H1 (cell line): ENCODE measurements around the gene CPM. TPM values are rescaled to one million over a fixed set of nuclear protein-coding genes. Genes with fewer than 3 reads are reported as not detected.

Experiments
- CTCF ChIA-PET: fragments of 300-600 bp; sonication (Branson Sonifier 250); formaldehyde crosslinking; loops from one replicate; lab custom pipeline; 2021; ENCODE audit not compliant: partially characterized antibody; lab: Charles Lee
- POLR2A ChIA-PET: fragments of 300-600 bp; sonication (Branson Sonifier 250); formaldehyde crosslinking; loops from one replicate; lab custom pipeline; 2021; ENCODE audit warnings: inconsistent platforms; ENCODE audit not compliant: partially characterized antibody; lab: Charles Lee
- DNase-seq, 2 experiments: peaks; one replicate each; pipeline versions ENCODE4 v3.0.0 to v3.0.0-alpha.2; 2010 to 2022; ENCODE audit warnings: low spot score in 2 of 2, low read depth in 1 of 2, mixed read lengths in 1 of 2
- FAIRE-seq: peaks from 2 replicates; lab custom pipeline; 2011; peaks lifted over from hg19 to GRCh38; lab: Jason Lieb, UNC
- H2AFZ ChIP-seq: 2 replicates; pipeline ENCODE4 v1.8.1; 2012; ENCODE audit warnings: low read length, inconsistent platforms
- H2AK5ac ChIP-seq: 2 replicates; pipeline ENCODE4 v1.6.1; 2013; ENCODE audit warnings: low read depth, low read length
- H2BK120ac ChIP-seq: replicated peaks from 2 replicates; pipeline ENCODE3; 2013; ENCODE audit warnings: low read depth, low read length, inconsistent platforms
- H2BK12ac ChIP-seq: 2 replicates; pipeline ENCODE4 v1.6.1; 2013; ENCODE audit warnings: low read depth, low read length
- H2BK15ac ChIP-seq: 2 replicates; pipeline ENCODE4 v1.6.1; 2013; ENCODE audit warnings: low read length
- H2BK20ac ChIP-seq: 2 replicates; pipeline ENCODE4 v1.6.1; 2013; ENCODE audit warnings: low read length
- H2BK5ac ChIP-seq: 2 replicates; pipeline ENCODE4 v1.6.1; 2013; ENCODE audit warnings: low read depth, low read length
- H3K14ac ChIP-seq: 2 replicates; pipeline ENCODE4 v1.6.1; 2013; ENCODE audit warnings: inconsistent platforms; ENCODE audit not compliant: insufficient read length
- H3K18ac ChIP-seq: 2 replicates; pipeline ENCODE4 v1.6.1; 2013; ENCODE audit warnings: low read length; ENCODE audit errors: extremely low read depth
- H3K23ac ChIP-seq: 2 replicates; pipeline ENCODE4 v1.6.1; 2013; ENCODE audit warnings: inconsistent platforms; ENCODE audit not compliant: insufficient read length
- H3K23me2 ChIP-seq: 2 replicates; pipeline ENCODE4 v1.6.1; 2013; ENCODE audit warnings: low read depth, low read length
- H3K27ac ChIP-seq: 2 replicates; pipeline ENCODE4 v1.6.1; 2011; ENCODE audit warnings: low read depth, low read length, inconsistent platforms
- H3K27me3 ChIP-seq, 4 experiments: replicated peaks in 1 of 4; 1 replicate in 1 of 4; 2 replicates in 3 of 4; pipeline versions ENCODE4 v1.6.1 to v1.8.1; 2011 to 2013; ENCODE audit warnings: low read length in 3 of 4, mild to moderate bottlenecking in 3 of 4, inconsistent platforms in 2 of 4, mixed read lengths in 2 of 4, moderate library complexity in 1 of 4; ENCODE audit not compliant: control insufficient read depth in 3 of 4, insufficient read depth in 3 of 4; ENCODE audit errors: extremely low read depth in 1 of 4
- H3K36me3 ChIP-seq, 4 experiments: 2 replicates each; pipeline versions ENCODE4 v1.6.1 to v1.8.1; 2011 to 2013; ENCODE audit warnings: mild to moderate bottlenecking in 4 of 4, low read length in 3 of 4, moderate library complexity in 2 of 4, control low read depth in 1 of 4, inconsistent platforms in 1 of 4; ENCODE audit not compliant: insufficient read depth in 4 of 4, control insufficient read depth in 2 of 4
- H3K4ac ChIP-seq: replicated peaks from 2 replicates; pipeline ENCODE3; 2013; ENCODE audit warnings: low read length, low read depth, mixed read lengths, inconsistent platforms; ENCODE audit not compliant: insufficient read length
- H3K4me1 ChIP-seq, 4 experiments: replicated peaks in 1 of 4; 1 replicate in 1 of 4; 2 replicates in 3 of 4; pipeline versions ENCODE4 v1.6.1 to v1.8.1; 2011 to 2013; ENCODE audit warnings: low read length in 3 of 4, inconsistent platforms in 2 of 4, mixed read lengths in 1 of 4; ENCODE audit not compliant: insufficient read depth in 4 of 4, control insufficient read depth in 3 of 4
- H3K4me2 ChIP-seq, 2 experiments: 2 replicates each; pipeline versions ENCODE4 v1.6.1 to v1.8.1; 2011 to 2013; ENCODE audit warnings: low read depth in 2 of 2, low read length in 2 of 2, control low read depth in 1 of 2, inconsistent platforms in 1 of 2, mild to moderate bottlenecking in 1 of 2; ENCODE audit not compliant: insufficient read depth in 1 of 2
- H3K4me3 ChIP-seq, 4 experiments: fragments of 200-600, 300-600 bp in 1 of 4; sonication (generic), shearing (Covaris generic), sonication (Bioruptor Twin) in 1 of 4; 2 replicates each; pipeline versions ENCODE4 v1.5.1 to v1.8.1; 2011 to 2016; ENCODE audit warnings: low read length in 4 of 4, low read depth in 3 of 4, control low read depth in 2 of 4, inconsistent platforms in 2 of 4, mild to moderate bottlenecking in 2 of 4, mixed read lengths in 1 of 4, moderate library complexity in 1 of 4; ENCODE audit not compliant: insufficient read depth in 2 of 4; ENCODE audit errors: extremely low read depth in 1 of 4
- H3K56ac ChIP-seq: replicated peaks from 2 replicates; pipeline ENCODE3; 2013; ENCODE audit warnings: low read depth, mild to moderate bottlenecking, mixed read lengths, low read length, inconsistent platforms; ENCODE audit not compliant: insufficient read length
- H3K79me1 ChIP-seq: 2 replicates; pipeline ENCODE4 v1.6.1; 2013; ENCODE audit warnings: low read depth, low read length, control low read depth
- H3K79me2 ChIP-seq, 2 experiments: 2 replicates each; pipeline versions ENCODE4 v1.6.1 to v1.8.1; 2012 to 2013; ENCODE audit warnings: low read length in 2 of 2, mild to moderate bottlenecking in 2 of 2, inconsistent platforms in 1 of 2; ENCODE audit not compliant: insufficient read depth in 2 of 2, control insufficient read depth in 1 of 2
- H3K9ac ChIP-seq, 4 experiments: replicated peaks in 1 of 4; 1 replicate in 1 of 4; 2 replicates in 3 of 4; pipeline versions ENCODE4 v1.6.1 to v1.8.1; 2011 to 2013; ENCODE audit warnings: low read depth in 3 of 4, low read length in 3 of 4, control low read depth in 2 of 4, mild to moderate bottlenecking in 2 of 4, moderate library complexity in 2 of 4, inconsistent platforms in 1 of 4; ENCODE audit errors: extremely low read depth in 1 of 4
- H3K9me3 ChIP-seq, 2 experiments: 2 replicates each; pipeline versions ENCODE4 v1.6.1 to v1.8.1; 2012 to 2013; ENCODE audit warnings: mild to moderate bottlenecking in 2 of 2, moderate library complexity in 2 of 2, control low read depth in 1 of 2, inconsistent platforms in 1 of 2, low read depth in 1 of 2, low read length in 1 of 2, mixed read lengths in 1 of 2; ENCODE audit not compliant: insufficient read depth in 2 of 2
- H4K20me1 ChIP-seq, 2 experiments: replicated peaks in 1 of 2; 2 replicates each; pipeline versions ENCODE3 to v1.8.1; 2011 to 2013; ENCODE audit warnings: inconsistent platforms in 2 of 2, low read length in 2 of 2, mild to moderate bottlenecking in 1 of 2; ENCODE audit not compliant: insufficient read depth in 2 of 2, control insufficient read depth in 1 of 2
- H4K5ac ChIP-seq: 2 replicates; pipeline ENCODE4 v1.6.1; 2013; ENCODE audit warnings: low read length, low read depth, mixed read lengths, inconsistent platforms; ENCODE audit not compliant: insufficient read length
- H4K8ac ChIP-seq: 2 replicates; pipeline ENCODE4 v1.8.0; 2013; ENCODE audit warnings: mild to moderate bottlenecking, moderate library complexity, low read length, inconsistent platforms; ENCODE audit not compliant: insufficient read depth; ENCODE audit errors: extremely low read depth
- H4K91ac ChIP-seq: replicated peaks from 2 replicates; pipeline ENCODE3; 2013; ENCODE audit warnings: low read length, mixed read lengths, inconsistent platforms; ENCODE audit not compliant: insufficient read length
- CBX5 ChIP-seq: fragments of 300-800, 300-1000 bp; sonication (generic); IDR thresholded peaks from 2 replicates; pipeline ENCODE4 v1.7.1; 2016; ENCODE audit warnings: antibody characterized with exemption, low read length, low read depth
- FOSL1 ChIP-seq: IDR thresholded peaks from 2 replicates; pipeline ENCODE4 v1.6.1; 2011; ENCODE audit warnings: mild to moderate bottlenecking, low read depth, low read length, moderate library complexity; ENCODE audit not compliant: insufficient read depth
- GTF2F1 ChIP-seq: IDR thresholded peaks from 2 replicates; pipeline ENCODE4 v1.6.1; 2012; ENCODE audit warnings: low read depth, low read length, improper control_type of control experiment, borderline replicate concordance
- JUN ChIP-seq: IDR thresholded peaks from 2 replicates; pipeline ENCODE4 v1.6.1; 2011; ENCODE audit warnings: low read depth, mild to moderate bottlenecking, improper control_type of control experiment, low read length
- POLR2AphosphoS5 ChIP-seq: IDR thresholded peaks from 2 replicates; pipeline ENCODE4 v1.6.1; 2011; ENCODE audit warnings: low read depth, low read length
- RAD21 ChIP-seq, 2 experiments: IDR thresholded peaks in 1 of 2; conservative IDR thresholded peaks in 1 of 2; 2 replicates each; pipeline ENCODE4 v1.6.1; 2011; ENCODE audit warnings: low read depth in 2 of 2, low read length in 2 of 2, improper control_type of control experiment in 1 of 2, inconsistent platforms in 1 of 2, mild to moderate bottlenecking in 1 of 2, moderate library complexity in 1 of 2
- RBBP5 ChIP-seq: IDR thresholded peaks from 2 replicates; pipeline ENCODE4 v1.7.1; 2012; ENCODE audit warnings: low read depth, mild to moderate bottlenecking, inconsistent platforms, low read length, moderate library complexity, borderline replicate concordance
- RNF2 ChIP-seq: fragments of 200-900, 300-1000 bp; sonication (generic); IDR thresholded peaks from 2 replicates; pipeline ENCODE4 v1.7.1; 2016; ENCODE audit warnings: borderline replicate concordance, low read depth, mild to moderate bottlenecking, antibody characterized with exemption, low read length; ENCODE audit not compliant: poor library complexity, severe bottlenecking; ENCODE audit errors: missing control alignments
- SAP30 ChIP-seq: fragments of 300-600 bp; sonication (generic); IDR thresholded peaks from 2 replicates; pipeline ENCODE4 v1.7.1; 2012; ENCODE audit warnings: low read length, moderate library complexity, mild to moderate bottlenecking, inconsistent platforms; ENCODE audit not compliant: insufficient read depth, insufficient replicate concordance
- SRF ChIP-seq: IDR thresholded peaks from 2 replicates; pipeline ENCODE4 v1.6.1; 2011; ENCODE audit warnings: mild to moderate bottlenecking, low read depth, low read length, moderate library complexity
- WGBS, 2 experiments: shearing (Covaris generic) in 1 of 2; methylation state at CpG; one replicate each; pipeline versions ENCODE4 v1.1.6 to v1.1.7; 2013 to 2015; ENCODE audit warnings: low lambda C conversion rate in 2 of 2, mixed read lengths in 2 of 2, inconsistent platforms in 1 of 2, low coverage in 1 of 2, missing lambda C conversion rate in 1 of 2; ENCODE audit not compliant: insufficient replicate concordance in 2 of 2, insufficient coverage in 1 of 2, insufficient read length in 1 of 2; ENCODE audit errors: extremely low coverage in 1 of 2, missing lambda C conversion rate in 1 of 2; 5-methylcytosine and 5-hydroxymethylcytosine counted together
- polyA plus RNA-seq, 7 experiments: library from polyadenylated mRNA; depleted of rRNA in 3 of 7; stranded (reverse) in 5 of 7; unstranded in 2 of 7; fragments of >200 nt in 5 of 7; fragments of 200-250 nt in 2 of 7; gene quantifications; 1 replicate in 5 of 7; 2 replicates in 1 of 7; 4 replicates in 1 of 7; pipeline versions ENCODE4 v1.2.1 to v1.2.3, GENCODE V29; 2011 to 2013; ENCODE audit warnings: missing spikeins in 2 of 7, mixed read lengths in 2 of 7
- total RNA-seq: library from RNA; stranded (reverse); fragmentation: NEBNext Ultra II Directional; extraction: Animal tissue kit (Norgen Biotek cat#: 25700); gene quantifications from 2 replicates; pipeline ENCODE4 v1.2.1, GENCODE V29; 2021

The CPM gene
- total and polyA plus RNA-seq, 2 of the 8 experiments (the other 6 are each of a cell fraction or from before 2014, with no cell fraction given): 0.33 to 3.1 TPM

- no peaks in the 10 kb centered on the region for H3K79me1 ChIP-seq
- H3K56ac ChIP-seq: no peak overlapping the region
- H3K4ac ChIP-seq: no peak overlapping the region
- CTCF ChIA-PET: interaction anchor here (1.2 kb wide), 1 partner anchor 213 kb away, joined by 3 read pairs; no protein-coding TSS in a partner anchor
- DNase-seq (no peak), FAIRE-seq (no peak)
- no peaks in the 10 kb centered on the region for H3K27me3 ChIP-seq
- no peak overlapping the region for H4K91ac ChIP-seq
- no peak overlapping the region for H3K14ac ChIP-seq
- H3K4me1 ChIP-seq: no peaks in the 10 kb centered on the region
- H3K4me3 ChIP-seq: no peak overlapping the region
- no peaks in the 10 kb centered on the region for H4K20me1 ChIP-seq
- H4K8ac ChIP-seq: no peak overlapping the region
- 82% methylated on average over 1 of the region's 1 CpG; no CpG with 5 or more reads in 1 of the 2 experiments for WGBS, 2 experiments
- no peak overlapping the region for H3K4me2 ChIP-seq
- H2BK20ac ChIP-seq: no peak overlapping the region
- H3K23ac ChIP-seq: no peak overlapping the region
- H2AK5ac ChIP-seq: no peak overlapping the region
- POLR2A ChIA-PET: no interaction called here
- H2BK12ac ChIP-seq: no peak overlapping the region
- no peak overlapping the region for H3K18ac ChIP-seq
- H2BK15ac ChIP-seq: no peak overlapping the region
- H3K36me3 ChIP-seq: no peaks in the 10 kb centered on the region
- no peaks in the 10 kb centered on the region for H3K79me2 ChIP-seq
- no peak overlapping the region for H2AFZ ChIP-seq
- no peak overlapping the region for H3K27ac ChIP-seq
- TF ChIP-seq RBBP5: no peak
- TF ChIP-seq FOSL1: no peak
- TF ChIP-seq SRF: no peak
- no peak for TF ChIP-seq GTF2F1
- TF ChIP-seq SAP30: no peak
- TF ChIP-seq JUN: no peak
- no peak for TF ChIP-seq RNF2
- no peak for TF ChIP-seq CBX5
- no peak for TF ChIP-seq RAD21 (IDR thresholded peaks at IDR 0.05 in 1 of 2, conservative IDR thresholded peaks at IDR 0.05 in 1 of 2; ENCODE audit: low read depth in 2 of 2, low read length in 2 of 2)
- no peak for TF ChIP-seq POLR2AphosphoS5
- TF ChIP-seq, all 59 proteins: peak for 0
- H3K9me3 ChIP-seq: no peaks in the 10 kb centered on the region
- H3K23me2 ChIP-seq: no peaks in the 10 kb centered on the region
- H3K9ac ChIP-seq: no peak overlapping the region
- no peak overlapping the region for H2BK5ac ChIP-seq
- H2BK120ac ChIP-seq: no peak overlapping the region
- H4K5ac ChIP-seq: no peak overlapping the region
These were observed 10.9 kb upstream of the CPM start for GRCh38 chr12:68943848-68944247.
